Prostate gland (tissue), 2 donors: ENCODE results near the gene TRIM67. TPM values are rescaled to one million over a fixed set of nuclear protein-coding genes. Genes with fewer than 3 reads are reported as not detected.

Experiments used
- DNase-seq: peaks from one replicate; pipeline ENCODE4 v3.0.0-alpha.2; 2019; ENCODE audit warnings: low spot score
- H3K27ac ChIP-seq, 2 donors: fragments of 200-600 bp; sonication (generic); 2 replicates each; pipeline ENCODE4 v1.5.1; 2017 to 2019
- H3K27me3 ChIP-seq: fragments of 200-600 bp; sonication (generic); replicated peaks from 2 replicates; pipeline ENCODE4 v1.5.1; 2019; ENCODE audit not compliant: insufficient read depth
- H3K36me3 ChIP-seq, 2 donors: fragments of 200-600 bp; sonication (generic); 1 replicate in 1 of 2; 2 replicates in 1 of 2; pipeline versions ENCODE4 v1.5.1 to v1.8.1; 2017 to 2019
- H3K4me1 ChIP-seq: fragments of 200-600 bp; sonication (generic); replicated peaks from 2 replicates; pipeline ENCODE4 v1.5.1; 2019
- H3K4me3 ChIP-seq, 2 donors: fragments of 200-600 bp; sonication (generic); 2 replicates each; pipeline ENCODE4 v1.5.1; 2017 to 2019
- H3K9me3 ChIP-seq: fragments of 200-600 bp; sonication (generic); 2 replicates; pipeline ENCODE4 v1.5.1; 2017
- POLR2A ChIP-seq: fragments of 450-650 bp; IDR thresholded peaks from one replicate; pipeline ENCODE4 v1.6.1; 2016; ENCODE audit warnings: antibody characterized with exemption, mild to moderate bottlenecking
- POLR2AphosphoS5 ChIP-seq: sonication (generic); formaldehyde crosslinking; IDR thresholded peaks from one replicate; pipeline ENCODE4 v1.6.1; 2017; ENCODE audit warnings: antibody characterized with exemption
- WGBS: methylation state at CpG from one replicate; pipeline ENCODE4 v1.1.5; 2018; 5-methylcytosine and 5-hydroxymethylcytosine counted together
- intact Hi-C: fragments of 100-400 bp; cut with DNase I; formaldehyde crosslinking; loops from one replicate; pipeline ENCODE4 v1.14.2; 2022
- total RNA-seq, 2 donors: library from RNA; depleted of rRNA; stranded (reverse); fragments of >200 nt; gene quantifications; one replicate each; pipeline ENCODE4 v1.1.0, GENCODE V29; 2016
- TF ChIP-seq, protein P1 (sequence below), 4 experiments: fragments of 200-600 bp in 2 of 4; fragments of 450-650 bp in 2 of 4; sonication (generic) in 2 of 4; IDR thresholded peaks; 1 replicate in 3 of 4; 2 replicates in 1 of 4; pipeline ENCODE4 v1.5.1; 2016 to 2019; ENCODE audit warnings: antibody characterized with exemption in 4 of 4, mild to moderate bottlenecking in 2 of 4, moderate library complexity in 2 of 4

Gene TRIM67
- total RNA-seq, 2 donors from 2014 or later: 0.28 TPM; not detected in 1

DNA sequence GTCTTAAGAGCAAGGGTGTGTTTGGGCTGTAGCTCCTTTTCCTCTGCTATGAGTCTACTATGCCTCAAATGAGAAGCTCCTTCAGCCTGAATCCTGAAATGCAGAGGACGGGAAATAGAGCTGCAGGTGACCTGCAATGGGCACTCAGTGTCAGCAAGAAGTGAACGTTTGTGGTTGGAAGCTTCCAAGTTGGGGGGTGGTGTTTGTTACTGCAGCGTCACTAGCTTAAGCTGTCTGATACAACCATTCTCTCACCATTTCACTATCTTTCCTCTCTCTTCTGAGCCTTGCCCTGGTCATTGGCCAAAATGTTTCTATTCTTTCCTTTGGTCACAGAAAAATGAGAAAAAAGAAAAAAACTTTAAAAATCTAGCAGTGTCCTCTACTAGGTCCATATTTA, 19.4 kb downstream of the TRIM67 start:
- Histone ChIP-seq H3K4me3 (no peak overlapping the region), H3K27me3 (no peaks in the 10 kb centered on the region), H3K9me3 (no peaks in the 10 kb centered on the region), H3K27ac (no peak overlapping the region), H3K4me1 (no peaks in the 10 kb centered on the region), H3K36me3 (no peaks in the 10 kb centered on the region)
- 68% methylated on average over 3 of the region's 3 CpGs for WGBS
- TF ChIP-seq, protein P1, sequence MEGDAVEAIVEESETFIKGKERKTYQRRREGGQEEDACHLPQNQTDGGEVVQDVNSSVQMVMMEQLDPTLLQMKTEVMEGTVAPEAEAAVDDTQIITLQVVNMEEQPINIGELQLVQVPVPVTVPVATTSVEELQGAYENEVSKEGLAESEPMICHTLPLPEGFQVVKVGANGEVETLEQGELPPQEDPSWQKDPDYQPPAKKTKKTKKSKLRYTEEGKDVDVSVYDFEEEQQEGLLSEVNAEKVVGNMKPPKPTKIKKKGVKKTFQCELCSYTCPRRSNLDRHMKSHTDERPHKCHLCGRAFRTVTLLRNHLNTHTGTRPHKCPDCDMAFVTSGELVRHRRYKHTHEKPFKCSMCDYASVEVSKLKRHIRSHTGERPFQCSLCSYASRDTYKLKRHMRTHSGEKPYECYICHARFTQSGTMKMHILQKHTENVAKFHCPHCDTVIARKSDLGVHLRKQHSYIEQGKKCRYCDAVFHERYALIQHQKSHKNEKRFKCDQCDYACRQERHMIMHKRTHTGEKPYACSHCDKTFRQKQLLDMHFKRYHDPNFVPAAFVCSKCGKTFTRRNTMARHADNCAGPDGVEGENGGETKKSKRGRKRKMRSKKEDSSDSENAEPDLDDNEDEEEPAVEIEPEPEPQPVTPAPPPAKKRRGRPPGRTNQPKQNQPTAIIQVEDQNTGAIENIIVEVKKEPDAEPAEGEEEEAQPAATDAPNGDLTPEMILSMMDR (IDR thresholded peaks at IDR 0.05): no peak
- TF ChIP-seq POLR2A: no peak
- TF ChIP-seq POLR2AphosphoS5: no peak
- intact Hi-C loops: no loop called here
- DNase-seq: no peak

DNA sequence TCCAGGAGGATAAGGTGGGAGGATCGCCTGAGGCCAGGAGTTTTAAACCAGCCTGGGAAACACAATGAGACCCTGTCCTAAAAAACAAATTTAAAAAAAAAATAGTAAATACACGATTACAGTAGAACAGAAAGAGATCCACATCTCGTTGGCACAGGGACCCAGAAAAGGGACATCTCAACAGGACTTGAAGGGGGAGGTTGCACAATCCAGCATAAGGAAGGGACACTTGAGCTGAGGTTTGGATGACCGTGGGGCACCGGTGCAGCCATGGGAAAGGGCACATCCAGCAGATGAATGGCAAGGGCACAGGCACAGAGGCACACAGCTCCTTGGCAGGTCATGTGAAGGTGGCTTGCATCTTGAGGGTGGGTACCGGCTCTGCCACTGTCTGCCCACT, 20.5 kb downstream of the TRIM67 start:
- no peak overlapping the region for H3K4me3 ChIP-seq
- DNase-seq: no peak
- H3K27me3 ChIP-seq: no peaks in the 10 kb centered on the region
- intact Hi-C loops: no loop called here
- H3K27ac ChIP-seq: no peak overlapping the region
- H3K36me3 ChIP-seq: no peaks in the 10 kb centered on the region
- H3K4me1 ChIP-seq: no peaks in the 10 kb centered on the region
- WGBS: 76% methylated on average over 6 of the region's 6 CpGs
- no peaks in the 10 kb centered on the region for H3K9me3 ChIP-seq
- TF ChIP-seq, protein P1 (IDR thresholded peaks at IDR 0.05): no peak
- TF ChIP-seq POLR2A (no peak), POLR2AphosphoS5 (no peak)

DNA sequence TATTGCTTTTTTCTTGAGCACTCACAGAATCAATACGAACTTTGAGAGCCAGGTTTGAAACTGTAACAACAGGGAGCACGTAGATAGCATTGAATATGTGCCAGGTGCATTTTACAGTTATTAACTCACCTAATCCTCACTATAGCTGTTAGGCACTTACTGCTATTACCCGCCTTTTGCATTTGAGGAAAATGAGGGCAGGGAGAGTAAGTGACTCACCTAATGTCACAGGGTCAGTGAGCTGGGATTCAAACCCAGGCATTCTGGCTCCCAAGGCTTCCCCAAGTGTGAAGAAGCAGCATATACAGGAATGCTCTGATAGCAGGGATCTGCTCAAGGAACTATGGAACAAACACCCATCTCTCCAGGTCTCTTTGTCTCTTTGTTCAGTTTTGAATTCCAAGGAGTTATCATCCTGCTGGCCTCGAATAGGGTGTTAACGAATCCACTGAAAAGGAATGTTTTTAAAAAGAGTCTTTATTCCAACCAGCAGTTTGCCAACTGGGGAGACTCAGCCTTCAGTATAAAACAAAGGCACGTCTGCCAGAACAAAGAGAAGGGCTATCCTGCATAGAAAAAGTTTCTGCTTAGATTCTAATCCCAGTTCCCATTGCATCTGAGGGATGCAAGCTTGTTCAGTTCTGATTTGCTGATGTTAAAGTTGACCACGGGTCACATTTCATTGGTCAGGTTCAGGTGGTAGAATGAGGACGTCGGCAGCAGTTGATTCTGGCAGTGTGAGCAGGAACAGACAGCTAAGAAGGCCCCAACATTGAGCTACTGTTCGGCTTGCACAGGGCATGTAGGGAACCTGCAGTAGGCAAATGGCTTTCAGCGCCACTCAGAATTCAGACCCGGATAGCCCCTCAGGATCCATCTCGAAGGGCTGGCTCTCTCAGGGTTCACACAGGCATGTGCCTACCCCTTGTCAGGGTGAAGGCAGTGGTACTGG, 22.1 kb downstream of the TRIM67 start:
- Histone ChIP-seq H3K9me3 (no peaks in the 10 kb centered on the region), H3K36me3 (no peaks in the 10 kb centered on the region), H3K27me3 (peaks cover 3% of the 10 kb centered on the region), H3K4me3 (no peak overlapping the region), H3K4me1 (no peaks in the 10 kb centered on the region), H3K27ac (no peak overlapping the region)
- intact Hi-C loops: no loop called here
- no peak for TF ChIP-seq POLR2A
- TF ChIP-seq, protein P1 (IDR thresholded peaks at IDR 0.05): no peak
- TF ChIP-seq POLR2AphosphoS5: no peak
- 56% methylated on average over 13 of the region's 13 CpGs for WGBS
- DNase-seq: no peak

DNA sequence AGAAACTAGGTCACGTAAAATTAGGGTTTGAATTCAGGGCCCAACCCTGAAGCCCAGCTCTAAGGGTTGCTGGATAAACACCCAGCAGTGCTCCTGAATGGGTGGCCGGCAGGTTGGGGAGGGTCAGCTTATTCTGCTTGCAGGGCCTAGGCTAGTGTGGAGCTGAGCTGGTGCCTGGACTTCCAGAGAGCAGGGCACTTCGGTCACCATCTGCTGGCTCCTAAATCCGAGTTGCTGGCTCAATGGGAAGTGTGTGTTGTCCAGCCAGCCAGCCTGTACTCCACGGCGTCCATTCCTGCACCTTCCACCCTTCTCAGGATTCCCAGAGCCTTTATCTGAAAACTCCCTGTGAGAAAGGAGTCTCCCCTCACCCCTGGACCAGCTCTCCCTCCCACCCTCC, 23.0 kb downstream of the TRIM67 start:
- Histone ChIP-seq H3K9me3 (no peaks in the 10 kb centered on the region), H3K4me1 (no peaks in the 10 kb centered on the region), H3K4me3 (no peak overlapping the region), H3K27ac (no peak overlapping the region), H3K36me3 (no peaks in the 10 kb centered on the region), H3K27me3 (peaks cover 3% of the 10 kb centered on the region)
- intact Hi-C loops: no loop called here
- WGBS: 89% methylated on average over 6 of the region's 6 CpGs
- TF ChIP-seq POLR2AphosphoS5 (no peak), POLR2A (no peak)
- TF ChIP-seq, protein P1 (IDR thresholded peaks at IDR 0.05): no peak
- DNase-seq: no peak

DNA sequence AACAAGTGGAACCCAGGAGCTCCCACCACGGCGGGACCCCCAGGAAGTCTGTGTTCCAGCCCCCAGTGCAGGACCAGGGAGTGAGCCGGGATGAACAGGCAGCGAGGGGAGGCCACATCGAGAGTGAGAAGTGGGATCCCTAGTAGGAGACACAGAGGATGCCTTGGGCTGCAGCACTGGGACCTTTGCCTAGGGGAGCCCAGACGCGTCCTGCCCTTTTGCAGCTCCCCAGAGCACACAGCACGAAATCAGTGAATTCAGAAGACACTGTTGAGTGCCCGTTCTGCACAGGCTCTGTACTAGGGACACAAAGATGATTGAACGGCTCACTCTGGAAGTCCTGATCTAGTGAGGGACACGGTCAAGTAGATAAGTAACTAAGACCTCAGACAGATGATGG, 23.5 kb downstream of the TRIM67 start:
- 90% methylated on average over 11 of the region's 11 CpGs for WGBS
- no peak overlapping the region for H3K27ac ChIP-seq
- H3K27me3 ChIP-seq: peaks cover 3% of the 10 kb centered on the region
- intact Hi-C loops: no loop called here
- no peak for DNase-seq
- TF ChIP-seq POLR2A: no peak
- H3K36me3 ChIP-seq: no peaks in the 10 kb centered on the region
- H3K9me3 ChIP-seq: no peaks in the 10 kb centered on the region
- H3K4me3 ChIP-seq: no peak overlapping the region
- no peaks in the 10 kb centered on the region for H3K4me1 ChIP-seq
